HG03520 (cell line): ENCODE data around the gene CDC14B.
"Not testable (repeated sequence)": the region's sequence is repeated elsewhere in the genome, so short reads cannot be mapped to it uniquely, and the experiment has no call there.

Experiments used
- ATAC-seq: cut with Tn5 transposase; IDR thresholded peaks from one replicate; pipeline ENCODE4 v1.9.1; 2021; ENCODE audit warnings: mild to moderate bottlenecking, moderate library complexity; ENCODE audit not compliant: unreplicated experiment

CDC14B gene

DNA sequence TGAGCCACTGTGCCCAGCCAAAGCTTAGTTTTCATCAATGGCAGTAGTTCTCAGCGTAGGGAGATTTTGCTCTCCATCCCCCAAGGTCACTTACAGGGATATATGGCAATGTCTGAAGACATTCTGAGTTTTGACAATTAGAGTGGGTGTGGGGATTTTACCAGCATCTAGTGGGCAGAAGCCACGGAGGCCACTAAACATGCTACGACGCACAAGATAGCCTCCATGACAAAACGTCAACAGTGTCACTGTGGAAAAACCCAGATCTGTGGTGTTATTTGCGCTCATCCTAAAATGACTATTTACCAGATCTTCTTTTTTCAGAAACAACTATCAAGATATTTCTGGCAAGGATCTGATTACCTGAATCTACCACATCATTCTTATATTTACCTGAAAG is 68.2 kb downstream of the CDC14B start:
- ATAC-seq: no peak

DNA sequence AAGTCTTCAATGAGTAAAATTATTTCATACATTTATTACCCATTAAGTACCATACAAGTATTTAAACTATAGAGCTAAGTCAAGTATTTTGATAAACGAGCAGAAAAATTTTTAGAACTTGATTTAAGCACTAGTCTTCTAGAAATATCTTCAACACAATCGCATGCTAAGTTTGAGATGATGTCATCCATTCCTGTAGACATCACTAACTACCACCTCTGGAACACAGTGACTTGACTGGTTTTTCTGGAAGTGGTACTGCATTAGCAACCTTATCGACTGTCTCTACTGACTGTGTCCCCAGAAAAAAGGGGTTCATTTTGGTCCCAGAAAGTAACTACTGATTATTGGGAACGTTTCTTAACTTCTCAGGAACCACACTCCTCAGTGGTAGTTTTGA is 69.0 kb downstream of the CDC14B start:
- no peak for ATAC-seq

DNA sequence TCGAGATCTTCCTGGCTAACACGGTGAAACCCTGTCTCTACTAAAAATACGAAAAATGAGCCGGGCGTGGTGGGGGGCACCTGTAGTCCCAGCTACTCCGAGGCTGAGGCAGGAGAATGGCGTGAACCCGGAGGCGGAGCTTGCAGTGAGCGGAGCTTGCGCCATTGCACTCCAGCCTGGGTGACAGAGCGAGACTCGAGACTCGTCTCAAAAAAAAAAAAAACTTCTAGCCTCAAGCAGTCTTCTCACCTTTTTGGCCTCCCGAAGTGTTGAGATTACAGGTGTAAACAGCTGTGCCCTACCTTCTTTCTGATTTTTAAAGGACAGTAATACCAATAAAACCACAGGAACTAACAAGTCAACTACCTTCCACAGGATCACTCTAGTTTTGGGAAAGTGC is 76.5 kb downstream of the CDC14B start:
- ATAC-seq: not testable (repeated sequence)

DNA sequence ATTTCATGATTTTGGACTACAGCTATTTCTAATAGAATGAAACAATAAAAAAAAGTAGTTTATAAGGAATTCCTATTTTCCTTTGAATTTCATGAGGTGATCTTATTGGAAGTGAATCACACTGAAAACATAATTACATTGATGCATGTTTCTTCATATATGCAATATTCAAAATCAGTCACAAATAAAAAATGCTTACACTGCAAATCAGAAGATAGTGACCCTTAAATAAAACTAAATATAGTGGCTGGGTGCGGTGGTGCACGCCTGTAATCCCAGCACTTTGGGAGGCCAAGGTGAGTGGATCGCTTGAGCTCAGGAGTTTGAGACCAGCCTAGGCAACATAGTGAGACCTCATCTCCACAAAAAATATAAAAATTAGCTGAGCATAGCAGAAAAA is 79.5 kb downstream of the CDC14B start:
- ATAC-seq: no peak

DNA sequence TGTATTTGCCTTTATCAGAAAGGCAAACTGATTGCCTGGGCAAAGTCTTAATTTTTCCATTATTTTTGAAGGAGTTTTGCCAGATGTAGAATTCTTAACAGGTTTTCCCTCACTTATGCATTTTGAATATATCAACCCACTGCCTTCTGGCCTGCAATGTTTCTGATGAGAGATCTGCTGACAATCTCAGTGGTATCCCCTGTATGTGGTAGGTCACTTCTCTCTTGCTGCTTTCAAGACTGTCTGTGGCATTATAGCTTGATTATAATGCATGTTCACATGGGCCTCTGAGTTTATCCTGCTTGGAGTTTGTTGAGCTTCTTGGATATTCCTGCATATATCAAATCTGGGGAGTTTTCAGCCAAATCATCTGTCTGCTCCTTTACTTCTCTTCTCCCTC is 87.5 kb downstream of the CDC14B start:
- no peak for ATAC-seq

DNA sequence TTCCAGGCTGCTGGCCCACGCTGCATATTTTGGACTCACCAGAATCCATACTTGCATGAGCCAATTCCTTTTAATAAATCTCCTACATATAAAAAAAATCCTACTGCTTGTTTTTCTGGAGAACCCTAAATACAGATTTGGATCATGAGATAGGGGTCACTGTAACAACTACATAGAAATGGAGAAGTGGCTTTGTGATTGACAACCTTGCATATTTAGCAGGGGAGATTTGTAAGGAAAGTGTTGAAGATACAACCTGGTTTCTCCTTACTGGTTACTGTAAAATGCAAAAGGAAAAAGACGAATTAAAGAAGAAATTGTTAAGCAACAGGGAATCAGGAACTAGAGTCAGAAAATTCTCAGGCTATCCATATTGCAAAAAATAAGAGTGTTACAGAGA is 94.9 kb downstream of the CDC14B start:
- no peak for ATAC-seq

DNA sequence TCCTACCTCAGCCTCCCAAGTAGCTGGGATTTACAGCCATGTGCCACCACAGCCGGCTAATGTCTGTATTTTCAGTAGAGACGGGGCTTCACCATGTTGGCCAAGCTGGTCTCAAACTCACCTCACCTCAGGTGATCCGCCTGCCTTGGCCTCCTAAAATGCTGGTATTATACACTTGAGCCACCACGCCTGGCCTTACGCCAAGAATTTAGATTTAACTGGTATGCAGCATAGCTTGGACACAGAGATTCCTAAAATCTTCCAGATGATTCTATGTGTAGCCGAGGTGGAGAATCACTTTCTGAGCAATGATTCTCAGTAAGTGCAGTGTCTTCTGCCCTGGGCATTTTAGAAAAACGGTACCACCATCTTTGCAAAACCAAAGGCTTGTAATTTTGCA is 95.6 kb downstream of the CDC14B start:
- no peak for ATAC-seq

DNA sequence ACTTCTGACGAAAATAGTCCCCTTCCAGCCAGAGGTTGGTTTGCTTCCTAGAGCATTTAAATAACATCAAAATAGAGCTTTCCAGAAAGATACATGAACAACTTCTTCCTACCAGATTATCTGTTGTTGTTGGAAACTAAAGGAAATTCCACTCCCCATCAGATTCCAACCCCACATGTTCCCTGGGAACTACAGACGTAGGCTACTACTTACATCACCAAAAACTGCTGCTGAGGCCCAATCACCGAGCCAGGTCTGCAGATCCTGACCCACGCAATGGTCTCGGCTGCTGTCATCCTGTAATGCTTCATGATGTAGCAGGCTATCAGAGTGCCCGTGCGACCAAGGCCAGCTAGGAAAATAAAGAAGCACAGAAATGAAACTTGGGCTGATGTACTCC is 96.3 kb downstream of the CDC14B start:
- ATAC-seq: no peak

DNA sequence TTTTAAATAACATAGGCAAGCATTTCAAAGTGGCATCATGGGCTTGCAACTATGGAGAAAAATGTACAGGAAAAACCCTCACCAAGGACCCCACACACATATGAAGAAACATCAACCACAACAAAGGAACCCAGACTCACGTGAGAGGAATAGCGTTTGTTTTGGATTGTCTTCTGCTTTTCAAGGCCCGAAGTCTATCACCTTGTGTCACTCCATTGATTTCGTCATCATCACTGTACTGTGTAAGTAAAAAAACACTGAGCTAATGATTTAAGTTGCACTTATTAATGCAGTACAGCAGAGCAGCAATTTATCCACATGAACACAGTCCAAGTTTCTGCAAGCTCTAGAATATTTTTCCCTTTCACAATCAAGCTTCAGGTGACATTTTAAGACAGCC is 97.3 kb downstream of the CDC14B start:
- no peak for ATAC-seq

DNA sequence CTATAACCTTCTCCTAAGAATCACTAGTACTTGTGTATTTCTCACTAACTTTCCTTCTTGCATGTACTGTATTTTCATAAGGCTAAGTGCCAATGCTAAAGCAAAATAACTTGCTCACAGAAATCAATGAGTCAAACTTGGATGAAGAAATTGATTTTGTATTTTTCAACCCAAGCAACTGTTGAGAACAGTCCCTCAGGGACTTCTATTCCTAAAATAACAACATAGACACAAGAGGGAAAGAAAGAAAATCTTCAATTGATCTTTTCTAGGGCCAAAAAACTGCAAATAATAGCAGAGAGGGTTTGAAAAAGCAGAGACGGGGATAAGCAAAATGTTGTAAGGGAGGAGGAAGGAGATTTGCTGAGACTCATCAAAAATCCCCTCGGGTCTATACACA is 99.9 kb downstream of the CDC14B start:
- no peak for ATAC-seq

DNA sequence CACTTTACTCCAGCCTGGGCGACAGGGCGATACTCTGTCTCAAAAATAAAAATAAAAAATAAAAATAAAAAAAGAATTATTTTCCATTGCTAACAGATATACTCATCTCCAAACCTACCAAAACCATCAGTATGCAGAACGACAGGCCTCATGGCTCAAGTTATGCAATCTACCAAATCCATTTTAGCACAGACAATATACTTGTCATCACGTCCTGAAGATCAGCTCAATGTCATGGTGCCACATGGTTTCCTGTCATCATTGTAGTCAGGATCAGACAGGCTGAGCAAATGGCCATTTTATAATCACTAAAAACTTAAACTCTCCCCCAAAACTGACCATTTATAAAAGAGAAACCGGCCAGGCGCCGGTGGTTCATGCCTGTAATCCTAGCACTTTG is 100.5 kb downstream of the CDC14B start:
- no peak for ATAC-seq

DNA sequence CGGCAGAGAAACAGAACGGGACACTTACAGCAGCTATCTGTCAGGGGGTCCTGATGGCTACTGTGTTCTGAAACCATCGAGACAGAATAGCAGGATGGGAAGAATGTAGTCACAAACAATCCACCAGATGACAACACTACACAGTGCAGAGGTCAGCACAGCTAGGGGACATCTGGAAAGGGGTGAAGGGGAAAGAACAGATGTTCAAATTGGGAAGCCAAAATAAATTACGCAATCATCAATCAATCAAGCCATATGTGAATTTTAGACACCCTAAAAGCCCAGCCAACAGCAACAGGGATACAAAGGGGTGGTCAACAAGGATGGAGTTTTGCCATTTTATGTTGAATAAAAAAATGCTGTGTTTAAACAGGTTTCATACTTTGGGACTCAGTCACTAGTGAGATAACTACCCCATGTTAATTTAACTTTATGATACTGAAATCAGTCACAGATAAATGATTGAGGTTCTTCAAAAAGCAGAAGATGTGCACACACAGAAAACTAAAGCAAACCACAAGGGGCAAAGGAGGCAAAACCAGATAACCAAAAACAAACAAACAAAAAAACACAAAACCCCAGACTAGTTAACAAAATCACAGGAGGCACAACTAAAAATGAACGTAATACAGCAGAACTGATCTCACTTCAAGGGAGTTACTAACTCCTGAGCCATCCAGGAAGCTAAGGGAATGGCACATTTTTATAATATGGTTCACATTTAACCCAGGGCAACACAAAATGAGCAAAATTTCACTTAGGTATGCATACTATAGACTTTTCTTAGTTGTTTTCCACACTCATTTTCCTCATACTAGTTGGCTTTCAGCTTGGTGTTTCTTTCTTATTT is 103.8 kb downstream of the CDC14B start:
- no peak for ATAC-seq

DNA sequence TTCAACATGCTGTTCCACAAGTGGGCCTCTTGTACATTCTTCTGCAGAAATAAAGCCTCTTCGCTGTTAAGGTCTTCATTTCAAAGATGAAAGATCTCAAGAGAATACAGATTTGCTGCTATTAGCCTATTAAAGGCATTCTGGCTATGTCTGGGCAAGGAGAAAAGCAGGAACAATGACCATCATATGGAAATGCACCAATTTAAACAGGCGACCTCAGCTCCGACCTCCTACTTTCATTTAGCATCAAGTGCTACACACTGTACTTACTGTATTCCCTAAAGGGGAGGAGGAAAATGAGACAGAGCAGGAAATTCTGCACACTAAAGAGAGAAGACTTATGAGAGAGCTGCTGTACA is 104.9 kb downstream of the CDC14B start:
- ATAC-seq: no peak

DNA sequence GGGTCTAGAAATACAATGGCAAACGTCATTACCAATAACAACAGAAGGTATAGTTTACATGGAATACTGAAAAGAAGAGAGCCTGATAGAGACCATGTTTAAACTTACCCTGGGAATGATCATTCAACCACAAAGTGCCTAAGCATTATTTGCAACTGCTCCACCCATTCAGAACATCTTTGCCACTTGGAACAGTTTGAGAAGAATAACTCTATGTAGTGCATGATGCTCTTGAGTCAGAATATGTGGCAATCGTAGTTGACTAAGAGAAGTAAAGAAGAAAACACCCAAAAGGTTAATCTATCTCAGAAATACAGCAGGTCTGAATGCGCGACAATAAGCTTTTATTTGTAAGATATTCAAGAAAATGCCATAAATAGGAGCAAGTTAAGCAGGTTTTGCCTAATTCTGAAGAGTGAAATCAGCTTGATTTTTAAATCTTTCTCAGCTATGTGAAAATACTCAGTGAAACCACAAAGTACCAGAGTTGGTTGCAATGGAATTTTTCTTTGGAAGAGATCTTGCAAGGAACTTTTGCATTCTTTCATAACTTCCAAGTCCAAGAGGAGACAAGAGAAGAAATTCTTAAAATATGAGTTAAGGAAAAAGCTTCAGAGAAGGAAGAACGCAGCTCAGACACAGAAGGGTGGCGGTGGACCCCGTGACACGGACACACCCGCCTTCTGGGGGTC is 105.4 kb downstream of the CDC14B start:
- ATAC-seq: no peak

DNA sequence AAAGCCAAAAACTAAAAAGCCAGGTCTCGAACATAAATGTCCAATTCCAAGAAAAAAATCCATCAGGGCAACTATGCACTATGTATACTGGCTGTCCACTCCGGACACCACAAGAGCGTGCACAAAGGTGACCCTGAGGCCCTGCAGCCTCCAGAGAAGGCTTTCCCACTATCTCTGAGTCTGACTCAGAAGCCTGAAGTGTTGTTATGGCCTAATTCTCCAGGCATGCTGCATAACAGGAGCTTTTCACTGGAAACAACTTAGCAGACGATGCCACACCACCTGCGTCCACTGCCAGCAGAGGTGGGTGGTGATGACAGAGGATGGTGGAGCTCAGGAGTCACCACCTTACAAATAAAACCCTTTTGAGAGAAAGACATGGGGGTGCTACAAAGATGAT is 106.0 kb downstream of the CDC14B start:
- ATAC-seq: no peak

DNA sequence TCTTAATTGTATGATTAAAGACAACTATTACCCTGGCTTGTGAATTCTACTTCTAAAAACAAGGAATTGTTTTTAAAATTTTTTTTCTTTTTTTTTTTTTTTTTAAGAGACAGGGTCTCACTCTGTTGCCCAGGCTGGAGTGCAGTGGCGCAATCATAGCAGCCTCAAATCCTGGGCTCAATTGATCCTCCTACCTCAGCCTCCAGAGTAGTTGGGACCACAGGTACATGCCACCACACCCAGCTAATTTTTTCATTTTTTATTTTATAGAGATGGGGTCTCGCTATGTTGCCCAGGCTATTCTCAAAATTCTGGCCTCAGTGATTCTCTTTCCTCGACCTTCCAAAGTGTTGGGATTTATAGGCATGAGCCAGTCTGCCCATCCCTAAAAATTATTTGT is 107.4 kb downstream of the CDC14B start:
- no peak for ATAC-seq

DNA sequence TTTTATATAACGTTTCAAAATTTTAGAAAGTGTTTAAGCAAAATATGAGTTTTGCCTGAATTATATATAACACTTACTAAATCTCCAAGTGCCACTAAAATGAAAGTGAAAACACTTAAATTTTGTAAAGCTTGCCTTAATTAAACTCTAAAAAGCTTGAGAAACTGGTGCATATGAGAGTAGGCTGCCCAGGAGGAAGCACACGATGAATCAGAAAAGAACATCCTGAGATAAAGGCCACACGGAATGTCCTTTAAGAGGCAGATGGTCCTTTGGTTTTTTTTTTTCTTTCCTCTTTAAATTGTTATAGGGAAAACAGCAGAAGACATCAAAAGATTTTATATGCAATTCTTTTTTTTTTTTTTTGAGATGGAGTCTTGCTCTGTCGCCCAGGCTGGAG is 109.4 kb downstream of the CDC14B start:
- no peak for ATAC-seq

DNA sequence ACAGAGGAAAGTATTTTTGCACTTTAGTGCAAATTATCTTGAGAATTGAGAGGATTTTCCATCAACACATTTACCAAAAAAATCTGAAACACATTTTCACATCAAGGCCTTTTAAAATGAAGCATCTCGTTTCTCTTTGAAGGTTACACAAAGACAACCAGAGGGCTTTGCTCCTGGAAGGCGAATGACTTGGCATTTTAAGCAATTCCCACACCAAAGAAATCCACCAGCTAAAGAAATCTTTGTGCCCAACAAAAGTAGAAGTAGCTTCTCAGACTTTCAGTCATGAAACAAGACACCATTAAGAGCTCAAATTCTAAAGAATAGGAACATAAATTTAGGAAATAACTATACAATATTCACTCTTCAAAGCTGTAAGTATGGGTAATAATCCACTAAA is 109.8 kb downstream of the CDC14B start:
- ATAC-seq: no peak

DNA sequence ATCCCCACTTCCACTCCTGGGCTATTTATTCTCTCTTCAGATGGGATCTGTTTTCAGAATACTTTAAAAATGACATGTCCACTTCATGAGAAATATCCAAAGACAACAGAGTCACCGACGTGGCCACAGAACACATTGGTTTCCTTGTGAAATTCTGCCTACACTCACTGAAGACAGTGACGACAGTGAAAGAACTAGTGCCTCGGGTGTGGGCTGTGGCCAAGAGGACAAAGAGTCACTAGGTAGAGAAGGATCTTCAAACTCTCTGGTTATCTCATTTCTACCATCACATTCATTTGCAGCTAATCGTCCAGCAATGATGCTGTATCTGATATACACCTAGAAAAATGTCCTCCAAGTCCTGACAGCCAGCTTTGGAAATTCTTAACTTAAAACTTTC is 110.6 kb downstream of the CDC14B start:
- ATAC-seq: no peak

DNA sequence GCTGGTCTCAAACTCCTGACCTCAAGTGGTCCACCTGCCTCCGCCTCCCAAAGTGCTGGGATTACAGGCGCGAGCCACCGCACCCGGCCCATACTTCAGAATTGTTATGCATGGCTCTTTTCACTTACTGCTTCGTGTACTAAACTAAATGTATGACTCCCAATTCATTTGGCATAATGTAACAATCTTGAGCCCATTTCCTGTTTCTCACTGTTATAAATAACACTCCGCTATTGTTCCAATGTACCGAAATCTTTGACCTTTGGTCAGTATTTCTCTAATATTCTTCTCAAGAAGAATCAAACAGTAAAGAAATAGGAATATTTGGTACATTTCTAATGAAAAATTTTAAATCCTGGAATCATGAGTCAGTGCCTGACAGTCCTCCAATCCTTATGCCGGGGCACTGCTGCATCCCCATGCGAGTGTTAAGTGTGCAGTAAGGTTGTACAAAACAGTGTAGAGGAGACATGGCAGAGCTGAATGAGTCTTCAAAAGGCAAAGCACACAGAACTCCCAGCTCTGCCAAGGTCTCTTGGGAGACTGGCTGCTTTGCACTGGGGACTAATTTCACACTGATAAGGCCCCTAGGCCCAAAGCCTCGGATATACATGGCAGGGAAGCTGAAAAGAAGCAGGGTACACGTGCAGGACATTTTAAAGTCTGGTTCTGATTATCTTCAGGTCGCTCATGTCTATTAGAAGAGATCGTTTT is 111.3 kb downstream of the CDC14B start:
- no peak for ATAC-seq

DNA sequence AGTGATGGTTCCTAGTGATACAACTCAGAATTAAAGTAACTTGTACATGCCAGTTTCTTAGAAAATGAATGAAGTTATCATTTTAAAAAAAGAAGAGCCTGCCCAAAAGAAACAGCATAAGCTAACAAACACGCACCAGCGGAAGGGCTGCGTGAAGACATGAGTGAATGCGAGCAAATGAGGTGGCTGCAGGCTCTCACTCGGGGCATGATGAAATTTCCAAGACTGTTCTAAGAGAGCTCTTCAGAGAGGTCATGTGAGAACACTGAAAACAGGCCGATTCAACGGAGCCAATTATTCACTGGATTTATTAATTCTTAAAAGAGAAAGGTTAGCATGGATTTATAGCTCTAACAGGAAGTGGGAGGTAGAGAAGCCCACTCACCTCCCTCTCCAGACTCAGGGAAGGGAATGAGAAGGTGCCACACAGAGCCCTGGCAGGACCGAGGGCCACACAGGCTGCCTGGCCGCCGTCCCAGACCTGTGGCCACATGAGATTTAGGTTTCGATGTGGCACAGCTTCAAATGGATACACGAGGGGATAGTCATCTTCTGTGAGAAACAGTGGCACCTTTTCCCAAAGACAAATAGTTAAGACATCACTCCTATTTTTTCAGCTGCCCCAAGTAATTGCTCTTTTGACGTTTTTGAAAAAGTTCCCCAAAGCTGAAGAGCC is 114.2 kb downstream of the CDC14B start:
- no peak for ATAC-seq
